Suprapubic skin (tissue), 4 donors: Measurements from ENCODE around the gene ZBTB6. TPM values are rescaled to one million over a fixed set of nuclear protein-coding genes. Genes with fewer than 3 reads are reported as not detected.
A peak's percentile ranks its signal among the peaks of the same experiment; 100 is the strongest.

Experiments used
- DNase-seq, 2 donors: peaks; one replicate each; pipeline ENCODE4 v3.0.0-alpha.2; 2019; ENCODE audit warnings: low spot score in 2 of 2
- H3K27ac ChIP-seq: fragments of 200-600 bp; sonication (generic); one replicate; pipeline ENCODE4 v1.5.1; 2019
- H3K27me3 ChIP-seq: fragments of 200-600 bp; sonication (generic); one replicate; pipeline ENCODE4 v1.5.1; 2019
- H3K36me3 ChIP-seq: fragments of 200-600 bp; sonication (generic); one replicate; pipeline ENCODE4 v1.5.1; 2019
- H3K4me1 ChIP-seq: fragments of 200-600 bp; sonication (generic); one replicate; pipeline ENCODE4 v1.5.1; 2019
- H3K4me3 ChIP-seq: fragments of 200-600 bp; sonication (generic); one replicate; pipeline ENCODE4 v1.5.1; 2019; ENCODE audit warnings: mild to moderate bottlenecking
- H3K9me3 ChIP-seq: fragments of 200-600 bp; sonication (generic); one replicate; pipeline ENCODE4 v1.5.1; 2019
- EP300 ChIP-seq: sonication (generic); formaldehyde crosslinking; IDR thresholded peaks from one replicate; pipeline ENCODE4 v1.6.1; 2017; ENCODE audit warnings: antibody characterized with exemption
- POLR2A ChIP-seq, 2 donors: fragments of 450-650 bp; IDR thresholded peaks; one replicate each; pipeline ENCODE4 v1.6.1; 2017; ENCODE audit warnings: antibody characterized with exemption in 2 of 2, mild to moderate bottlenecking in 2 of 2, moderate library complexity in 2 of 2
- POLR2AphosphoS5 ChIP-seq, 3 donors: sonication (generic); formaldehyde crosslinking; IDR thresholded peaks; one replicate each; pipeline ENCODE4 v1.6.1; 2017; ENCODE audit warnings: antibody characterized with exemption in 3 of 3
- WGBS: methylation state at CpG from one replicate; pipeline ENCODE4 v1.1.5; 2018; 5-methylcytosine and 5-hydroxymethylcytosine counted together
- total RNA-seq, 4 donors: library from RNA; depleted of rRNA; stranded (reverse); fragments of >200 nt; gene quantifications; one replicate each; pipeline ENCODE4 v1.1.0, GENCODE V29; 2016
- TF ChIP-seq, protein P1 (sequence below), 2 donors: fragments of 200-600 bp in 1 of 2; fragments of 450-650 bp in 1 of 2; sonication (generic) in 1 of 2; IDR thresholded peaks; one replicate each; pipeline ENCODE4 v1.5.1; 2016 to 2019; ENCODE audit warnings: antibody characterized with exemption in 2 of 2, mild to moderate bottlenecking in 1 of 2, moderate library complexity in 1 of 2

The ZBTB6 gene
- total RNA-seq, 4 donors from 2014 or later, result 3.9 to 8.7 (median 6.0) TPM

DNA sequence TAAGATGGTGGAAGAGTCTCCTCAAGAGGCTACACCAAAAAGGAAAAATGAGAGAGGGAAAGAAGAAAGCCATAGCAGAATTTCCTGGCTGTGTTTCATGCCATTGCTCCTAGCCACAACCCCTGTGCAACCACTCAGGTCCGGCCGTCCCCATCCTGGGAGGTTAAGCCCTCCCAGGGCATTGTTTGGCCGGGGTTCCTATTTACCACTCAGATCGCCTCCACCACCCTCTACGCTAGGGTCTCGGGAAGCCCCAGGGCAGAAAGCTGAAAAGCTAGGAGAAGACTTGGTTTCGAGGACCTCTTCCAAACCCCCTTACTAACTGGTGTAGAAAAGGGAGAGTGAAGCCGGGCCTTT is 8.7 kb downstream of the ZBTB6 start:
- DNase-seq, result peak in 1 of 2 donors; percentile 65
- 0% methylated on average over 8 of the region's 8 CpGs for WGBS

DNA sequence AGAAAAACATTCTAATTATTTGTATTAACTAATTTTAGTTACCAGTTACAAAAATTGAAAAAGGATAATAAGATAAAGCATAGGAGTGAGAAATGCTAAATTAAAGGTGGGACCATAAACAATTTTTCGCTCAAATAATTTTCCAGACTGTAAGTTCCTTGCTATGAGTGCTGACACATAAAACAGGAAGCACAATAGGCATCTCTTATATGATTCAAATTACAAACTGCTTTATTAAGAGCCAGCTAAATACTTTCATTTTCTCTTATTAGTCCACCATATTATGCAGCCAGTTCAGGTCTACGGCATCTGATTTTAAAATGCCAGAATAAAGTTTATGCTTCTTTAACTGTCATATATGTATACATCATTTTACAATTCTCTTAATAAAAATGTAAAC is 12.3 kb downstream of the ZBTB6 start:
- peaks cover 6% of the 10 kb centered on the region for H3K36me3 ChIP-seq
- H3K27me3 ChIP-seq, result no peaks in the 10 kb centered on the region
- peaks cover 41% of the 10 kb centered on the region for H3K4me1 ChIP-seq
- no peaks in the 10 kb centered on the region for H3K9me3 ChIP-seq
- DNase-seq, result no peak
- no peak overlapping the region for H3K4me3 ChIP-seq
- H3K27ac ChIP-seq, result no peak overlapping the region
- WGBS, result 50% methylated on average over 2 of the region's 2 CpGs
- no peak for TF ChIP-seq POLR2A (IDR thresholded peaks at IDR 0.05)
- no peak for TF ChIP-seq EP300
- no peak for TF ChIP-seq POLR2AphosphoS5 (IDR thresholded peaks at IDR 0.05)
- TF ChIP-seq, protein P1, sequence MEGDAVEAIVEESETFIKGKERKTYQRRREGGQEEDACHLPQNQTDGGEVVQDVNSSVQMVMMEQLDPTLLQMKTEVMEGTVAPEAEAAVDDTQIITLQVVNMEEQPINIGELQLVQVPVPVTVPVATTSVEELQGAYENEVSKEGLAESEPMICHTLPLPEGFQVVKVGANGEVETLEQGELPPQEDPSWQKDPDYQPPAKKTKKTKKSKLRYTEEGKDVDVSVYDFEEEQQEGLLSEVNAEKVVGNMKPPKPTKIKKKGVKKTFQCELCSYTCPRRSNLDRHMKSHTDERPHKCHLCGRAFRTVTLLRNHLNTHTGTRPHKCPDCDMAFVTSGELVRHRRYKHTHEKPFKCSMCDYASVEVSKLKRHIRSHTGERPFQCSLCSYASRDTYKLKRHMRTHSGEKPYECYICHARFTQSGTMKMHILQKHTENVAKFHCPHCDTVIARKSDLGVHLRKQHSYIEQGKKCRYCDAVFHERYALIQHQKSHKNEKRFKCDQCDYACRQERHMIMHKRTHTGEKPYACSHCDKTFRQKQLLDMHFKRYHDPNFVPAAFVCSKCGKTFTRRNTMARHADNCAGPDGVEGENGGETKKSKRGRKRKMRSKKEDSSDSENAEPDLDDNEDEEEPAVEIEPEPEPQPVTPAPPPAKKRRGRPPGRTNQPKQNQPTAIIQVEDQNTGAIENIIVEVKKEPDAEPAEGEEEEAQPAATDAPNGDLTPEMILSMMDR (IDR thresholded peaks at IDR 0.05), result no peak

More for the DNA sequence above, 8.7 kb downstream of the ZBTB6 start:
- no peak for TF ChIP-seq EP300
- TF ChIP-seq POLR2A (IDR thresholded peaks at IDR 0.05), result no peak
- TF ChIP-seq POLR2AphosphoS5 (IDR thresholded peaks at IDR 0.05), result no peak
- TF ChIP-seq, protein P1 (IDR thresholded peaks at IDR 0.05), result no peak
- H3K36me3 ChIP-seq, result no peaks in the 10 kb centered on the region
- H3K4me3 ChIP-seq, result peak overlapping the region; percentile 81
- H3K27me3 ChIP-seq, result no peaks in the 10 kb centered on the region
- peak overlapping the region; percentile 98 for H3K27ac ChIP-seq
- no peaks in the 10 kb centered on the region for H3K9me3 ChIP-seq
- peaks cover 39% of the 10 kb centered on the region for H3K4me1 ChIP-seq

DNA sequence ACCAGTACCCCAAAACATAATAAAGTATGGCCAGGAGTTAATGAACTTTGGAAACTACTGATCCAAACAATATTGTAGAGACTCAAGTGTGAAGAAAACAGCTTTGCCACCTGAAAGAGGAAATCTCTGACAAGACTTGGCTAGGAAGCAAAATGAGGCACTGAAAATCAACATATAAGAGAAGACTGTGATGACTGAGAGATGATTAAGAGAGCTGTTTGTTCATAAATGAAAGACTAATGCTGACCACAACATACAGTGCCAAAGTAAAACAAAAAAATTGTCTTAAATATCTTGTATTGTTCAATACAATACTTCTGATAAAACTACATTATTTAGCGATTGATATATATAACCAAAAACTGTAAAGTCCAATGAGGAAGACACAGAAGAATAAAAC is 15.2 kb downstream of the ZBTB6 start:
- H3K4me3 ChIP-seq, result no peak overlapping the region
- no peaks in the 10 kb centered on the region for H3K27me3 ChIP-seq
- no peak for DNase-seq
- no peak overlapping the region for H3K27ac ChIP-seq
- H3K9me3 ChIP-seq, result no peaks in the 10 kb centered on the region
- no peak for TF ChIP-seq POLR2A (IDR thresholded peaks at IDR 0.05)
- no peak for TF ChIP-seq POLR2AphosphoS5 (IDR thresholded peaks at IDR 0.05)
- TF ChIP-seq, protein P1 (IDR thresholded peaks at IDR 0.05), result no peak
- no peak for TF ChIP-seq EP300
- WGBS, result 92% methylated on average over 1 of the region's 1 CpG
- peaks cover 27% of the 10 kb centered on the region for H3K36me3 ChIP-seq
- peaks cover 22% of the 10 kb centered on the region for H3K4me1 ChIP-seq

DNA sequence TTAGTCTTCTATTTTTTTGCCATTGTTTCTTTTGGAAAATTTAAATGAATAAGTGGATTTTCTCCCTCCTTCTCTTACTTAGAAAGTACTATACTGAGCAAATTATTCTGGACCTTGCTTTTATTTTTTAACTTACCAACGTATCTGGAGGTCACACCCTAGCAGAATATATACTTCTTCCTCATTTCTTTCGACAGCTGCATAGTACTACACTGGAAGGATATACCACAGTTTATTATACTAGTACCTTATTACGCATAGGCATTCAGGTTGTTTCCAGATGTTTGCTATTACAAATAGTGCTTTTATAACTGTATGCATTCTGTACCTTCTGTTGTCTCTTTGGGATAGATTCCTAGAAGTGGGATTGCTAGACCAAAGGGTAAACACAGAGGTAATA is 24.6 kb downstream of the ZBTB6 start:
- H3K9me3 ChIP-seq, result no peaks in the 10 kb centered on the region
- no peaks in the 10 kb centered on the region for H3K4me1 ChIP-seq
- no peak overlapping the region for H3K27ac ChIP-seq
- 87% methylated on average over 3 of the region's 3 CpGs for WGBS
- no peaks in the 10 kb centered on the region for H3K27me3 ChIP-seq
- DNase-seq, result no peak
- no peak for TF ChIP-seq EP300
- TF ChIP-seq POLR2A (IDR thresholded peaks at IDR 0.05), result no peak
- TF ChIP-seq, protein P1 (IDR thresholded peaks at IDR 0.05), result no peak
- TF ChIP-seq POLR2AphosphoS5 (IDR thresholded peaks at IDR 0.05), result no peak
- peaks cover 76% of the 10 kb centered on the region for H3K36me3 ChIP-seq
- no peak overlapping the region for H3K4me3 ChIP-seq

DNA sequence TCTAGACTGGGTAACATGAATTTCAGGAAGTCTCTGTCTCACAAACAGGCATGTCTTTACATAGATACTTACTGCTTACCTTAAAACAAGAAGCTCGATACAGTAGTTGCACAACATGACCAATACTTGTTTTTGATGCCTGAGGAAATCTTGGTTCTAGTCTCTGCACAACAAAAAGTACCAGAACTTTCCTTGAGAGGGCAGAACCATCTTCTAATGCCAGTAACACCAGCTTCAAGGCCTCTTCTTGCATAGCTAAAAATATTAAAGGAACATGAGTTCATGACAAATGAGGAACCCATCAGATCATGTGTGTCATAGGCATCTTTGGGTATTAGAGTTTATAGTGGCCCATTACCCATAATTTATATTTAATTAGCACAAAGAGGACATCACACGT is 30.0 kb downstream of the ZBTB6 start:
- Histone ChIP-seq H3K4me1 (no peaks in the 10 kb centered on the region), H3K27me3 (no peaks in the 10 kb centered on the region), H3K36me3 (peaks cover 83% of the 10 kb centered on the region), H3K4me3 (no peak overlapping the region), H3K27ac (no peak overlapping the region), H3K9me3 (no peaks in the 10 kb centered on the region)
- 89% methylated on average over 2 of the region's 2 CpGs for WGBS
- TF ChIP-seq EP300 (no peak), POLR2A (IDR thresholded peaks at IDR 0.05) (no peak), POLR2AphosphoS5 (IDR thresholded peaks at IDR 0.05) (no peak)
- TF ChIP-seq, protein P1 (IDR thresholded peaks at IDR 0.05), result no peak
- DNase-seq, result no peak
